GM21619 (cell line): ENCODE measurements around the gene GNAS-AS1.

Experiments
- ATAC-seq: cut with Tn5 transposase; IDR thresholded peaks from one replicate; pipeline ENCODE4 v1.9.1; 2021; ENCODE audit not compliant: unreplicated experiment

Gene GNAS-AS1

DNA sequence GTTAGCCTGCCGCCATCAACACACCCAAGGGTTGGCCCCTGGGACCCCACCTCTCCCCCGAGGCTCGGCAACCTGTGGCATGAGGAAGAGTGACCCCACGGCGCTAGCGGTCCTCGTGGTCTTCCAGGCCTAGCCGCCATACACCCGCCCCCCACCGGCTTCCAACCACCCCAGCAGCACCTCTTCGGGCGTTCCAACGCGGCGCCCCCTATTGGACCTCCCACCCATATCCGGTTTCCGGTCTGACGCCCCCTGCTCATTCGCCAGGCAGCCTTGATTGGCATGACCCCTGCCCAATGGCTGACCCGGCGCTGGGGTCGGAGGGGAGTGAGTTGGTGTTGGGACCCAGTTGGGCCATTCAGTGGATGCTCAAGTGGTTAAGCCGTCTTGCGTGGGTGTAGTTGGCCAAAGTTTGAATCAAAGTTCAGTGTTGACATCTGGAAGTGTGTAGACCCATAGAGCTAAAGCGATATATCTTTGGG lies at the start of gene GNAS-AS1:
Gene GNAS-AS1, minus strand, starts transcription at position 210 of the 482 bp plus-strand sequence.
- peak; percentile 82 for ATAC-seq

GRCh38 chr20:58900397-58900796 lies 49.7 kb upstream of the GNAS-AS1 start:
- no peak for ATAC-seq

DNA sequence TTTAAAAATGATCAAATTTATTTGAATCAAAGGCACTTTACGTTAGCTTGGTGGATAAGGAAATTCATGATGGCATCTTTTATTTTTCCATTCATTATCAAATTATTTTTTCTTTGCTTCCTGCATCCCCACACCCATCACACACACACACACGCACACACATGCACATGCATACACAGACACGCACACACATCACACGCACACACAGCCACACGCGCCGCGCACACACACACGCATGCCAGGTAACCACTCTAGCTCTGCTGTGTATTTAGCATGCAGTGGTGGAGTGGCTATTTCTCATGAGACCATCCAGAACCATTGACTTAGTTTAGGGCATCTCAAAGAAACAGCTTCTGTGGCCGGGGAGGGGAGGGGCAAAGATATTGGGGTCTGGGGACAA lies 48.8 kb upstream of the GNAS-AS1 start:
- no peak for ATAC-seq

- ATAC-seq: no peak
These were observed 48.1 kb upstream of the GNAS-AS1 start for GRCh38 chr20:58898629-58899408.

- ATAC-seq: no peak
These were observed 46.8 kb upstream of the GNAS-AS1 start for GRCh38 chr20:58897488-58897887.

DNA sequence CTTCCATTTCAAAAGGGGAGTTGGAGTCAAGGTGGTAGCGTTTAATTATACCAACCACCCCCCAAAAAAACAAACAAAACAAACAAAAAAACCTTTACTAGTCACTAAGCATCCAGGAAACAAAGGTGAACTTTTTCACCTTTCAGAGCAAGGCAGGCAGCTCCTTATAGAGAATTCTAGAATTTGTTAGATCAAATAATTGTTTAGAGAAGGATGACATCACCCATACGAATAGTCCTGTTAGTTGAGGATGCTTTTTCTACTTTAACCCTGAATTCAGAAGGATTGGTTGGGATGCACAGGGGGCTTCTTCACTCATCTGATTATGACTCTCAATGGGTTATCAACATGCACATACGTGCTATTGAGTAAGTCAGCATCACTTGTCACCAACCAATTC lies 46.1 kb upstream of the GNAS-AS1 start:
- ATAC-seq: no peak

- no peak for ATAC-seq
These were observed 44.9 kb upstream of the GNAS-AS1 start for GRCh38 chr20:58895448-58896180.

GRCh38 chr20:58894652-58895447 lies 44.1 kb upstream of the GNAS-AS1 start:
- no peak for ATAC-seq

DNA sequence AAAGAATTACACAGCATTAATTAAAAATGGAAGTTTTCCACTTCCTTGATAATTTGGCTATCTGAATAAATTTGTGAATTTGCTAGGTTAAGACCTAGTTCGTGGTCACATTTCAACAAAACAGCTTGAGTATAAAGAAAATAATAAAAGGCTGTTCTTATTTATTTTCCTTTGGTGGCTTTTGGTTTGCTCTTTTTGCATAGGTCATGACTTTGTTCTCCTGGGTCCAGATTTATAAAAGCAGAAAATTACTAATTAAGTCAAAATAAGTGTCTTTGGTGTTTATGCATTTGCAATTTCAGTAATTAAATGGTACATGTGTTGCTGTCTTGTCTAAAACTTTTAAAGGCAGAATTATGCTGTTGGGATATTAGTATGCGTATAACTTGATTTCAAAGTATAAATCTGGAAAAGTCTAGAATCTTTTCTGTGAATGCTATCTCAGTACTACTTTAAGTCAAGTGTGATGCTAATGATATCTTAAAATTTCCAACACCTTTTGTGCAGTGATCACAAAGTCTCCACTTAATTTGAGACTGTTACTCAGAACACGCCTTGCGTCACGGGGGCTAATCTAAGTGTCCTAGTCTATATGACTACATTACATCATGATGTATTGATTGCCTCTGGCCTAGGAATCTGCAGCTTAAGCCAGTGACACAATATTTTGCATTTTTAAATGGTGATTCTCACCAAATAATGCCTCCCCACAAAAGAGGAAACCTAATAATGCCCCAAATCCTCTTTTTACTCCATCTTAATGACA lies 42.8 kb upstream of the GNAS-AS1 start:
- no peak for ATAC-seq

DNA sequence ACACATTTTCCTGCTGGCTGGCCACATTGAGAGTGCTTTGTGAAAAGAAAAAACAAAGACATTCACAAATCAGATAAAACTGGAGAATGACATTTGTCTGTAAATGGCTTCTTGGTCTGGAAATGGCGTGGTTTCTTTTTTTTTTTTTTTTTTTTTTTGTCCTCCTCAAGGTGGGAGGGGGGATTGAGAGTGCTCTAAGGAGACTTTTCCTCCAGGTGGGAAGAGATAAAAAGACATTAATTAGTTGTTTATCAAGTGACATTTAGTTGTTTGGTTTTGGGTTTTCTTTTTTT lies 42.2 kb upstream of the GNAS-AS1 start:
- no peak for ATAC-seq

GRCh38 chr20:58892141-58892931 lies 41.6 kb upstream of the GNAS-AS1 start:
- ATAC-seq: no peak

GRCh38 chr20:58891718-58892140 lies 41.0 kb upstream of the GNAS-AS1 start:
- no peak for ATAC-seq

DNA sequence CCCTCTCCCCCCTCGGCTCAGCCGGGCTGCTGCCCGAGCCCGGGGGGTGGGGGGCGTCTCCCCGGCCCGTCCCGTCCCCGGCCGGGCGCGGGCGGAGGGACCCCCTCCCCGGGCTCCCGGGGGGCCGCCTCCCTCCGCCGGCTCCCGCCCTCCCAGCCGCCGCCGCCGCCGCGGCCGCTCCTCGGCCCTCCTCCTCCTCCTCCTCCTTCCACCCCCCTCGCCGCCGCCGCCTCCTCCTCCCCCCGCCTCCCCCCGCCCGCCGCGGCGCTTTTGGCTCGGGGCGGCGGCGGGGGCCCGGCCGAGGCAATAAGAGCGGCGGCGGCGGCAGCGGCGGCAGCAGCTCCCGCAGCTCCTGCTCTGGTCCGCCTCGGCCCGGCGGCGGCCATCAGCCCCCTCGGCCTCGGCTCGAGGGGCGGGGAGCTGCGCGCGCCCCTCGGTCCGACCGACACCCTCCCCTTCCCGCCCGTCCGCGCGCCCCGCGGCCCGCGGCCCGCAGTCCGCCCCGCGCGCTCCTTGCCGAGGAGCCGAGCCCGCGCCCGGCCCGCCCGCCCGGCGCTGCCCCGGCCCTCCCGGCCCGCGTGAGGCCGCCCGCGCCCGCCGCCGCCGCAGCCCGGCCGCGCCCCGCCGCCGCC lies 40.5 kb upstream of the GNAS-AS1 start:
- no peak for ATAC-seq

- no peak for ATAC-seq
These were observed 39.9 kb upstream of the GNAS-AS1 start for GRCh38 chr20:58890518-58891085.

GRCh38 chr20:58889798-58890517 lies 39.3 kb upstream of the GNAS-AS1 start:
- ATAC-seq: no peak

GRCh38 chr20:58889334-58889760 lies 38.6 kb upstream of the GNAS-AS1 start:
- no peak for ATAC-seq

DNA sequence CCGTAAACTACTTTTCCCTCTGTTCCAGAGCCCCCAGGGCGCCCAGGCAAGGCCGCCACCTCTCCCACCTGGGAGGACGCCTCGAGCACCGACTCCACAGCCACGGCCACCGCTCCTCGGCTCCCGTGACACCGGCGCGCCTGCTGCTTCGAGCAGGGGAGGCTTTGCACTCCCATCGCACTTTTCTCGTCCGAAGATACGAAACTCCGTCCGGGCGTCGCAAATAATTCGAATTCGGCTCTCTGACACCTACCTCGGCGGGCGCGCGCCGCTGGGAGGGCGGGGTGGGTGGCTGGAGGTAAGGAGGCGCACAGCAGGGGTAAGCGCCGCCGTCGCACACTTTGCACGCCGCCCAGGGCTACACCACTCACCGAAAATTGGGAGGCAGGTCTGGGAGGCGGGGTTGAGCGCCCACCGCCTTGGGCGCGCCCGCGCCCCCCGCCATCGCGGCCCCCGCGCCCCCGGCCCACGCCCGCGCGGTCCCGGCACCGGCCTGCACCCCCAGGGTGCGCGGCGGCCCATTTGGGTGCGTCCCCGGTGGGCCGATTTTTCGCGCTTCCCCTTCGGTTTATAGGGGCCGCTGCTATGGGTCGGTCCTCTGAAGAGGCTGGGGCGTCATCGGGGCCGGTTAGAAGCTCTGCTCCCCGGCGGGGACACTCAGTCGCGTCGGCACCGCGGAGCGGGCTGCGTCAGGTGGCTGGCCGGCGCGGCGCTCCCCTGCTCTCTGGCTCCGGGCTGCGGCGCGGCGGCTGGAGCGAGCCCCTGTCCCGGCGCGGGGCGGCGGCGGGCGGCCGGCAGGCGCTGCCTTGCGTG lies 38.0 kb upstream of the GNAS-AS1 start:
- ATAC-seq: peak; percentile 38

DNA sequence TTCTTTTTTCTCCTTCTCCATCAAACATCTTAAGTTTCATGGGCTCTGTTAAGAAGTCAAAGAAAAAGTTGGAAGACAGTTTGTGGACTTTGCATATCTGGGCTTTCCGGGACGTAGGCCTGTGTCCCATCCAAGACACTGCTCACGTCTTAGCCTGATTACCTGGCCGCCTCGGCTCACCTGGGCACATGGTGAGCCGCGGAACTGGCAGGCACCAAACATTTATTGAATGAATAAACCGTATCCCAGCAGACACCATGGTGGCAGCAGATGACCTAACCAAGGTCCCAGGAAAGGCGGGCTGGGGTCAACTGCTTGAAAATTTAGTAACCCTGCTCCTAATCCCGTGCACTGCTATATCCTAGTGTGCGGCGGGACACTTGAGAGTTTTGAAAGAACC lies 37.4 kb upstream of the GNAS-AS1 start:
- ATAC-seq: no peak
